Measurements from ENCODE around the gene SYNE1.
"Not testable (repeated sequence)": the region's sequence is repeated elsewhere in the genome, so short reads cannot be mapped to it uniquely, and the experiment has no call there.

SYNE1 gene

DNA sequence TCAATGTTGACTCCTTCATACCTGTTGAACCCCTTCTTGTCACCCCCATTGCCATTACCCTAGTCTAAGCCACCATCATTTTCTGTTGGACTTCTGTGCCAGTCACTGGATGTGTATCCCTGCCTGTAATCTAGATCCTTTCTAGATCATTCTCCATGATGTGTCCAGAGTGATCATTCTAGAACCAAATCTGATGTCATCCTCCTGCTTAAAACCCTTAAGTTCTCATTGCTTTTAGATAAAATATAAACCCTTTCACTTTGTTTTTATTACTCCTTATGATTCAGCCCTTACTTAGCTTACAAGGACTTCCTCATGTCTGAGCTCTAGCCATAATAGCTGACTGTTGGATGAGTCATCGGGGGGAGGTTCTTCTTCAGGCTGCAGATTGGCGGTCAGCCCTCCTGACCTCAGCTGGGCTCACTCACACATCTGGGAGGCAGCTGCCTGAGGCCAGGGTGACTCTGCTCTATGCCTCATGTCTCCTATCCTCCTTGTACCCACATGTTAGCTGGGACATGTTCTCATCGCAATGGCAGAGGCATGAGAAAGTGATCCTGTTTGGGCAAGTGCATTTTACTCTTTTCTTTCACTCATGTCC, 542.1 kb downstream of the SYNE1 start:
- DNase-seq (ENCODE audit: low spot score) = peak; percentile 95

DNA sequence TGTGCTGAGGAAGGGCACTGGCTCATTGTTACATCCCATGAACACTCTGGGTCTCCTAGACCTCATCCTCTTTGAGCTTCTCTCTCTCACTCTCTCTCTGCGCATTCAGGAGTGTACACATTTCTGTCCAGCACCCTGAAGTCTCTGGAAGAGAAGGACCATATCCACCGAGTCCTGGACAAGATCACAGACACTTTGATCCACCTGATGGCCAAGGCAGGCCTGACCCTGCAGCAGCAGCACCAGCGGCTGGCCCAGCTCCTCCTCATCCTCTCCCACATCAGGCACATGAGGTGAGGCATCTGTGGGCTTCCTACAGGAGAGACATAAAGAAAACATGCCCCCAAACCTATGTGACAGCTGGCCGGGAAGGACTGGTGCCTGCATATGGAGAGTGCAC, 542.9 kb downstream of the SYNE1 start:
- no peak for DNase-seq (ENCODE audit: low spot score)

DNA sequence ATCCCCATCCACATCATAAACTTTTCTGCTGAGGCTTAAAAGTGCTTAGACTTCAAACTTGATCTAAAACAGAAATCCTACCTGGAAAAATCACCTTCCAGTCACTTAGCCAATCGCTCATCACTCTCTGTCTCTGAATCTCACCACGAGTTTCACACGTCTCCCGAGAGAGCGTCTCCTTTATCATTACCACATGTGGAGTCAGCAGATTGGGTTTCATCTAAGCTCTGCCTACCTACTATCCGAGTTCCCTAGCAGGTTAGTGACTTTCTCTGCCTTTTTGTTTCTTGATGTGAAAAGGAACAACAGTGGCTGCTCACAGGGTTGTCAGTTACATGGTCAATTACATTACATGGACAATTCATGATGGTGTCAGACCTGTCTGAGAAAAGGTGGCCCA, 543.5 kb downstream of the SYNE1 start:
- DNase-seq (ENCODE audit: low spot score) = no peak

DNA sequence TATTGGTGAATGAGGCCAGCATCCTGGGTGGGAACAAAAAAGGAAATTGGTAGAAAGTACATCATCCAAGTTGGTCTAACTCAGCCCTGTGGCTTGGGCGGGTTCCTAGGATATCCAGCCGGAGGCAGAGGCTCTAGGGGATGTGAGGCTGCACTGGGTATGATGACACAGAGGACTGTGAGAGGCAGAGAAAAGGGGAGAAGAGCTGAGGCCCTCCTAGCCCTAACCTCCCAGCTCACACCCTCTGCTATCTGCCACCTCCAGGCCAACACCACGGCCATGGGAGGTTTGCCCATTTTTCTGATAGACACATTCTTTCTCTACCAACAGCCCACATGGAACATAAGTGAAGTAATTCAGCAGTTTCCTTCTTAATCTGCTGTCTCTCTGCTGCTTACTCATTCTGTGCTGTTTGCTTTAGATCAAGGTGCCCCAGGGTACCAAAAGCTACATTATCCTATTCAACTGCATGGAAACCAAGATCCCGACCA, 545.3 kb downstream of the SYNE1 start:
- DNase-seq (ENCODE audit: low spot score) = peak; percentile 61

DNA sequence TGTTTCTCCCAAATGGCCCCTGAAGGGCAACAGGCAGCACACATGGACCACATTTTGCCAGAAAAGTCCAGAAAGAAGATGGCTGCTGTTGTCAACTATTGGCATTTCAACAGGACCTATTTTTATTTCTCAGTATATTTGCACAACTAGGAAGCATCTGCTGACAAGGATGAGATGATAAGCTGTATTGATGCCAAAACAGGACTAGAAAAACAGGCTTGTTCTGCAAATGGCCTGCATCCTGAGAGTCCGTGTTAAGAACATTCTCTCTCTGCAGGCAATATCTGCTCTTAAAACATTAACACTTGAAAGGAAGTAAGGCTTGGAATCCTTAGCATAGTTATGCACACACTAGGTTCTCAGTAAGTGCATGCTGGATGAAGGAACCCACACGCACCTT, 546.0 kb downstream of the SYNE1 start:
- DNase-seq (ENCODE audit: low spot score) = no peak

DNA sequence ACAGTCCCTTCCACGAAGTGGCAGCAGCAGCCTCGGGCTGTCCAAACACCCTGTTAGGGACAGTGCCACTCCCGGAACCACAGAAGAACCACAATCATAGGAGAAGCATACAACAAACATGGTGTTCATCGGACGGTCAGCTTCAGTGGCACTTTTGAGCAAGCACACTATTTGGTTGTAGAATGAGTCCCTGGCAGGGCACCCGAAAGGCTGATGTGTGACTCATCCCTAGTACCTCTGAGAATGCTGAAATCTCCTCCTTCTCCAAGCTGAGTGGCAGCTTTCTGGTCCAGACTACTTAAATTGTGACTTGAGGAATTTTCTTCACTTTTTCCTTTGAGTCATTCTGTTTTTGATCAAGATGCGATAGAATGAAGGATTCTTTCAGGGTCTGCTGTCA, 547.2 kb downstream of the SYNE1 start:
- DNase-seq (ENCODE audit: low spot score) = peak; percentile 64

DNA sequence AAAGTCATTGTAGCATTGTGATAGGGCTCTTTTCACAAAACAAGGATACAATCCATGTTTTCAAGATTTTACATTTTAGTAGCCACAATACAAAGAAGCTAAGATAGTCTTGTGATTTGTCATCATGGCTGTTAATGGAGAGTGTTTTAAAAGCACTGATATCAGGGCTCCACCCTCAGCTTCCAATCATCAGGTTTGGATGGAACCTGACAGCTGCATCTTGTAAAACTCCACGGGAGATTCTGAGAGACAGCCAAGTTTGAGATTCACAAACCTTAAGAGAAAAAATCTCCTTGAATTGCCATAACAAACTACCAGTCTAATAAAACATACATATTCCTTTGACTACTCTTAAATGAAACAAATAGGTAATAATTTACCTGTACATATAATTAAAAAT, 549.5 kb downstream of the SYNE1 start:
- no peak for DNase-seq (ENCODE audit: low spot score)

DNA sequence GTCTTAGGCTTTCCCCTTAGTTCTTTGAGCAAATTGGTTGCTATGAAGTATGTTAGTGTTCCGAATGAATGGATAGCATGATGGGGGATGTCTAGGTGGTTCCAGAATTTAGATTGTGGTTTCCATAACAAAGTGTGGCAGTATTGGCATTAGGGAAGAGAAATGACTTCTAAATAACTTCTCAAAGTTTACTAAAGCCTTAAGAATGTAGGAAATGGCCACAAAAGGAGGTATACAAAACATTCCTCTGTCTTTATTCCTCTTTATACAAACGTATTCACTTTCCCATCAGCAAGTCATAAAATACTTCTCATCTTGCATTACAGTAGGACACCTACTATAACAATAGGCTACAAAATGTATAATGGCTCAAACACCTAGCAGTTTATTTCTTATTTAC, 550.1 kb downstream of the SYNE1 start:
- DNase-seq (ENCODE audit: low spot score) = no peak

DNA sequence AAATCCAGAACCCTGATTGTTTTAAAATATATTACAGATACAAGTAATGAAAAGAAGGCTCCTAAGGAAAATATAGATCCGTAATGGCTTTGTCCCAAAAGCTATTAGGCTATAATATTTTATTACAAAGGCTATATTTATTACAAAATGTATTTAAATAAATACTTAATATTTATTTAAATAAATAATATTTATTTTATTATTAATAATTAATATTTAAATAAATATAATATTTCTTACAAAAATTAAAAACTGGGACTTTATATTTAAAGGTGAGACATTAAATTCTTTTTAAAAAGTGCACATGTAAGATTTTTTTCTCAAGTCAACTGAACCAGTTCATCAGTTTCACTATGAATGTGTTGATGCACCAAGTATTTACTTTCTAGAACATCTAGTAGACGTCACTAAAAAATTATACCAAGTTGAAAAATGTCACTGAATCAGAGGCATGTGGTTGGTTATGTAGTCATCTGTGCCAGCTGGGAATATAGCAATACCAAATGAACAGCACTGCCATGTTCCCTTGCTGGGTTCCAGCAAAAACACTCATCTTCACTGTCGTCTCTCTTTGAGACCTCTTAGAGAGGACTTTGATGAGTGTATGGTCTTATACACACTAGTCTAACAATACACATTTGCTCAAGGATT, 550.8 kb downstream of the SYNE1 start:
- DNase-seq (ENCODE audit: low spot score) = no peak

DNA sequence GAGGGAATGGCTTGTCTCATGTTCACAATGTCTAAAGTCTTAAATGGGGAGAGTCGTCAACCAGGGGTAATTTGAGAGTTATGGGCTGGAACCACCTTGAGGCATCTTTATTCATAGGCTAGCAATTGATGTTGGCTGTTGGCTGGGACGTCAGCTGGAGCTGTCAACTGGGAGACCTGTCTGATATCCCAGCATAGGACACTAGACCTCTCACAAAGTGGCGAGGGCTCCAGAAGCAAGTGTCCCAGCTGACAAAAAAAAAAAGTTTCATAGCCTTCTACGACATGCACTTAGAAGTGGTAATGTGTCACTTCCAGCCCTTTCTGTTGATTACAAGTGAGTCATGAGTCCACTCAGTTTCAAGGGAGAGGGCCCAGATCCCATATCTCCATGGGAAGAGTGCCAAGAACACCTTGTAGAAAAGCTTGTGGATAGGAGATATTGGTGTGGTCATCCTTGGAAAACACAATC, 551.7 kb downstream of the SYNE1 start:
- no peak for DNase-seq (ENCODE audit: low spot score)

DNA sequence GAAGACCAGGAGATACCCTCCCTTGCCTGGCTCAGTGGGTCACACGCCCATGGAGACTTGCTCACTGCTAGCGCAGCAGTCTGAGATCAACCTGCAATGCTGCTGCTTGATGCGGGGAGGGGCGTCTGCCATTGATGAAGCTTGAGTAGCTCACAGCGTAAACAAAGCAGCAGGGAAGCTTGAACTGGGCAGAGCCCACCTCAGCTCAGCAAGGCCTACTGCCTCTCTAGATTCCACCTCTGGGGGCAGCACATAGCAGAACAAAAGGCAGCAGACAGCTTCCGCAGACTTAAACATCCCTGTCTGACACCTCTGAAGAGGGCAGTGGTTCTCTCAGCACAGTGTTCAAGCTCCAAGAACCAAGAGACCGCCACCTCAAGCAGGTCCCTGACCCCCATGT, 558.4 kb downstream of the SYNE1 start:
- no peak for DNase-seq (ENCODE audit: low spot score)

DNA sequence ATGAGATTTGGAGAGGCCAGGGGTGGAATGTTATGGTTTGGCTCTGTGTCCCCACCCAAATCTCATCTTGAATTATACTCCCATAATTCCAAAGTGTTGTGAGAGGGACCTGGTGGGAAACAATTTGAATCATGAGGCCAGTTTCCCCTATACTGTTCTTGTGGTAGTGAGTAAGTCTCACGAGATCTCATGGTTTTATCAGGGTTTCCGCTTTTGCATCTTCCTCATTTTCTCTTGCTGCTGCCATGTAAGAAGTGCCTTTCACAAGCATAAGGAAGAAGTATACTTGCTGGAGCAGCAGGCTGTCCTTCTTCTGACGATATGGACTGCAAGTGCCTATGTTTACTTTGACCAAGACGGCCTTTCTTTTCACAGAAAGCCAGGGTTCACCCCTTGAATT, 559.2 kb downstream of the SYNE1 start:
- DNase-seq (ENCODE audit: low spot score) = no peak

DNA sequence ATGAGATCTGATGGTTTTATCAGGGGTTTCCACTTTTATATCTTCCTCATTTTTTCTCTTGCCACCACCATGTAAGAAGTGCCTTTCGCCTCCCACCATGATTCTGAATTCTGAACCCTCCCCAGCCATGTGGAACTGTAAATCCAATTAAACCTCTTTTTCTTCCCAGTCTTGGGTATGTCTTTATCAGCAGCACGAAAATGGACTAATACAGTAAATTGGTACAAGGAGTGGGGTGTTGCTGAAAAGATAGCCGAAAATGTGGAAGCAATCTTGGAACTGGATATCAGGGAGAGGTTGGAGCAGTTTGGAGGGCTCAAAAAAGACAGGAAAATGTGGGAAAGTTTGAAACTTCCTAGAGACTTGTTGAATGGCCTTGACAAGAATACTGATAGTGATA, 560.9 kb downstream of the SYNE1 start:
- not testable (repeated sequence) for DNase-seq (ENCODE audit: low spot score)

DNA sequence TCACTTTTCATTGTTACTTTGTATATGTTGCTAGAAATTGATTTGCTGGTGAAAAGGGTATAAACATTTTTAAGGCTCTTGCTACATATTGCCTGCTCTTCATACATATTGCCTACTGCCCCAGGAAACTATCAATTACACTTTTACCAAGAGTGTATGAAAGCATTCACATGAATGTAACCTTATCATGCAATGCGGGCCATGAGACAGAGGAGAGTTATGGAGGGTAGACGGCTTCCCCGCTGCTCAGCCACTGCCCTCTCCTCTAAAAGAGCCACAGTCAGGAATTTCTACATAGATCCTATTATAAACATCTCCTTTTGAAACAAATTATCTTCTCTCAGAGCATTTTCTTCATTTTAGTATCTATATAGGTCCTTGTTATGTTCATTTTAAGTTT, 565.3 kb downstream of the SYNE1 start:
- DNase-seq (ENCODE audit: low spot score) = no peak
